ENCODE results near the gene SHANK3.

SHANK3 gene

GRCh38 chr22:50678218-50678650 is 5.6 kb downstream of the SHANK3 start:
- no peak for DNase-seq (ENCODE audit: low spot score)

GRCh38 chr22:50678651-50679521 is 6.3 kb downstream of the SHANK3 start:
- DNase-seq (ENCODE audit: low spot score): no peak

- no peak for DNase-seq (ENCODE audit: low spot score)
These were observed 10.7 kb downstream of the SHANK3 start for GRCh38 chr22:50683086-50683993.

GRCh38 chr22:50683994-50684371 is 11.4 kb downstream of the SHANK3 start:
- DNase-seq (ENCODE audit: low spot score): no peak

GRCh38 chr22:50684501-50684900 is 11.9 kb downstream of the SHANK3 start:
- DNase-seq (ENCODE audit: low spot score): no peak

- no peak for DNase-seq (ENCODE audit: low spot score)
These were observed 12.4 kb downstream of the SHANK3 start for GRCh38 chr22:50684986-50685385.

GRCh38 chr22:50686794-50687193 is 14.2 kb downstream of the SHANK3 start:
- DNase-seq (ENCODE audit: low spot score): no peak

GRCh38 chr22:50687829-50688228 is 15.2 kb downstream of the SHANK3 start:
- DNase-seq (ENCODE audit: low spot score): no peak

GRCh38 chr22:50688448-50688847 is 15.8 kb downstream of the SHANK3 start:
- no peak for DNase-seq (ENCODE audit: low spot score)

GRCh38 chr22:50691521-50691920 is 18.9 kb downstream of the SHANK3 start:
- no peak for DNase-seq (ENCODE audit: low spot score)

- no peak for DNase-seq (ENCODE audit: low spot score)
These were observed 20.8 kb downstream of the SHANK3 start for GRCh38 chr22:50693462-50693861.

GRCh38 chr22:50694099-50694605 is 21.5 kb downstream of the SHANK3 start:
- no peak for DNase-seq (ENCODE audit: low spot score)

GRCh38 chr22:50694766-50695420 is 22.3 kb downstream of the SHANK3 start:
- no peak for DNase-seq (ENCODE audit: low spot score)

- DNase-seq (ENCODE audit: low spot score): no peak
These were observed 23.0 kb downstream of the SHANK3 start for GRCh38 chr22:50695421-50696250.

GRCh38 chr22:50696251-50696798 is 23.7 kb downstream of the SHANK3 start:
- no peak for DNase-seq (ENCODE audit: low spot score)

- no peak for DNase-seq (ENCODE audit: low spot score)
These were observed 24.4 kb downstream of the SHANK3 start for GRCh38 chr22:50696799-50697561.

- DNase-seq (ENCODE audit: low spot score): no peak
These were observed 25.3 kb downstream of the SHANK3 start for GRCh38 chr22:50697667-50698506.

GRCh38 chr22:50698546-50698945 is 25.9 kb downstream of the SHANK3 start:
- no peak for DNase-seq (ENCODE audit: low spot score)

Measured in putamen (tissue), 1 donor.